T-cell (primary cell): ENCODE measurements around the gene ZNF14. TPM values are rescaled to one million over a fixed set of nuclear protein-coding genes. Genes with fewer than 3 reads are reported as not detected.
A peak's percentile ranks its signal among the peaks of the same experiment; 100 is the strongest.
"Not testable (repeated sequence)": the region's sequence is repeated elsewhere in the genome, so short reads cannot be mapped to it uniquely, and the experiment has no call there.

Experiments
- ATAC-seq, 4 experiments: fragments of 200-7000 bp in 3 of 4; fragments of 150-1000 bp in 1 of 4; cut with Tn5 transposase; replicated peaks in 1 of 4; 1 replicate in 3 of 4; 2 replicates in 1 of 4; pipeline ENCODE4 v1.10.0; 2021; ENCODE audit warnings: moderate library complexity in 3 of 4, mild to moderate bottlenecking in 2 of 4, moderate number of reproducible peaks in 1 of 4
- CTCF ChIA-PET, 2 donors: fragments of 300-600 bp; sonication (Branson Sonifier 250); formaldehyde crosslinking; loops; one replicate each; lab custom pipeline; 2022; ENCODE audit warnings: antibody characterized with exemption in 2 of 2; lab: Charles Lee
- POLR2A ChIA-PET, 2 donors: fragments of 300-600 bp; sonication (Branson Sonifier 250); formaldehyde crosslinking; loops; one replicate each; lab custom pipeline; 2022; ENCODE audit warnings: antibody characterized with exemption in 2 of 2; lab: Charles Lee
- DNase-seq, 35 experiments: peaks; one replicate each; pipeline versions ENCODE4 v3.0.0 to v3.0.0-alpha.2; 2013 to 2023
- H3K27ac ChIP-seq: one replicate; pipeline ENCODE4 v1.5.1; 2013; ENCODE audit warnings: low read length
- H3K27me3 ChIP-seq, 2 experiments: replicated peaks in 1 of 2; 1 replicate in 1 of 2; 2 replicates in 1 of 2; pipeline versions ENCODE4 v1.6.1 to v1.7.0; 2013; ENCODE audit warnings: low read length in 1 of 2, mixed read lengths in 1 of 2; ENCODE audit not compliant: control insufficient read depth in 2 of 2, insufficient read depth in 2 of 2; ENCODE audit errors: extremely low read depth in 1 of 2
- H3K36me3 ChIP-seq, 2 donors: 1 replicate in 1 of 2; 2 replicates in 1 of 2; pipeline versions ENCODE4 v1.6.1 to v1.7.0; 2013; ENCODE audit warnings: low read length in 1 of 2; ENCODE audit not compliant: control insufficient read depth in 2 of 2, insufficient read depth in 1 of 2; ENCODE audit errors: extremely low read depth in 1 of 2
- H3K4me1 ChIP-seq, 2 experiments: 1 replicate in 1 of 2; 2 replicates in 1 of 2; pipeline versions ENCODE4 v1.6.1 to v1.7.0; 2013; ENCODE audit warnings: low read length in 2 of 2, mixed read lengths in 1 of 2; ENCODE audit not compliant: insufficient read depth in 2 of 2, control insufficient read depth in 1 of 2; ENCODE audit errors: extremely low read depth in 1 of 2
- H3K4me3 ChIP-seq, 2 donors: 1 replicate in 1 of 2; 2 replicates in 1 of 2; pipeline versions ENCODE4 v1.5.1 to v1.7.0; 2013; ENCODE audit warnings: mild to moderate bottlenecking in 2 of 2, low read length in 1 of 2, moderate library complexity in 1 of 2; ENCODE audit not compliant: control insufficient read depth in 1 of 2; ENCODE audit errors: extremely low read depth in 1 of 2
- H3K9me3 ChIP-seq: 2 replicates; pipeline ENCODE4 v1.7.0; 2013
- H3K27ac Mint-ChIP-seq, 2 donors: one replicate each; pipeline ENCODE4 v1.8.0; 2020 to 2021; ENCODE audit warnings: mild to moderate bottlenecking in 2 of 2, mixed read lengths in 2 of 2
- H3K27me3 Mint-ChIP-seq, 2 donors: one replicate each; pipeline ENCODE4 v1.8.0; 2021 to 2022; ENCODE audit warnings: mixed read lengths in 2 of 2
- H3K36me3 Mint-ChIP-seq: one replicate; pipeline ENCODE4 v1.8.0; 2021; ENCODE audit warnings: mixed read lengths
- H3K4me1 Mint-ChIP-seq, 3 donors: one replicate each; pipeline ENCODE4 v1.8.0; 2020 to 2022; ENCODE audit warnings: mixed read lengths in 3 of 3, mild to moderate bottlenecking in 1 of 3
- H3K4me3 Mint-ChIP-seq, 3 donors: one replicate each; pipeline ENCODE4 v1.8.0; 2020 to 2022; ENCODE audit warnings: mild to moderate bottlenecking in 3 of 3, mixed read lengths in 3 of 3, moderate library complexity in 3 of 3
- H3K9me3 Mint-ChIP-seq, 3 donors: one replicate each; pipeline ENCODE4 v1.8.0; 2020 to 2022; ENCODE audit warnings: mixed read lengths in 3 of 3
- WGBS: methylation state at CpG from one replicate; pipeline ENCODE4 v1.1.5; 2013; ENCODE audit warnings: missing lambda C conversion rate; ENCODE audit not compliant: insufficient coverage; 5-methylcytosine and 5-hydroxymethylcytosine counted together
- total RNA-seq, 35 experiments: library from RNA in 6 of 35; stranded (reverse) in 6 of 35; fragments of 120-200 nt in 1 of 35; gene quantifications; one replicate each; pipeline versions ENCODE4 v1.2.1 to v1.2.4 and lab custom pipeline; 2013 to 2026

Gene ZNF14
- total RNA-seq, result 10 to 100 TPM; 19.4 to 27.7 (median 21.7) TPM
- 20.2 TPM for total RNA-seq (2013)
- total RNA-seq (lab: John Stamatoyannopoulos, UW), result 17.6 to 116 (median 73.5) reads per million in 29 experiments

- H3K36me3 Mint-ChIP-seq, result peaks cover 41% of the 10 kb centered on the region
- ATAC-seq, result peak; percentile 99 to 100 (median 100)
- WGBS, result under 1% methylated on average over 58 of the region's 61 CpGs
- H3K9me3 ChIP-seq, result no peaks in the 10 kb centered on the region
- H3K36me3 ChIP-seq, result peaks cover 10 to 19% of the 10 kb centered on the region in 2 donors
- peaks cover 5 to 23% of the 10 kb centered on the region in 2 experiments for H3K4me1 ChIP-seq
- DNase-seq, result peak; percentile 79 to 94 (median 88)
- H3K27me3 Mint-ChIP-seq, result no peaks in the 10 kb centered on the region
- no peaks in the 10 kb centered on the region for H3K27me3 ChIP-seq
- ChIA-PET CTCF (interaction anchor here in 1 of 2 donors (1.1 kb wide), 1 partner anchor 89 kb away, joined by 5 read pairs; the partner anchor contains the start of gene ZNF506), POLR2A (interaction anchor here (0.5 to 2.4 kb wide), 8 partner anchors 11 to 347 kb away, joined by 3 to 14 read pairs (median 3); partner anchors contain the start of gene ZNF506 (in 1 of the 2))
- H3K27ac ChIP-seq, result peak within 1 kb of the TSS; percentile 78
- H3K4me3 ChIP-seq, result peak within 1 kb of the TSS; percentile 88 to 93
- H3K4me3 Mint-ChIP-seq, result peak within 1 kb of the TSS; percentile 93 to 99 (median 94)
- H3K27ac Mint-ChIP-seq, result peak within 1 kb of the TSS; percentile 95 to 97
- H3K4me1 Mint-ChIP-seq, result peaks cover 27 to 34% (median 27%) of the 10 kb centered on the region in 3 donors
- H3K9me3 Mint-ChIP-seq, result peaks cover 0 to 12% (median 7%) of the 10 kb centered on the region in 3 donors
These were observed at the start of gene ZNF14 for GRCh38 chr19:19732579-19733501. Gene ZNF14, minus strand, starts transcription at chr19:19733112. Its CDS starts 154 bp downstream, at chr19:19732958.

DNA sequence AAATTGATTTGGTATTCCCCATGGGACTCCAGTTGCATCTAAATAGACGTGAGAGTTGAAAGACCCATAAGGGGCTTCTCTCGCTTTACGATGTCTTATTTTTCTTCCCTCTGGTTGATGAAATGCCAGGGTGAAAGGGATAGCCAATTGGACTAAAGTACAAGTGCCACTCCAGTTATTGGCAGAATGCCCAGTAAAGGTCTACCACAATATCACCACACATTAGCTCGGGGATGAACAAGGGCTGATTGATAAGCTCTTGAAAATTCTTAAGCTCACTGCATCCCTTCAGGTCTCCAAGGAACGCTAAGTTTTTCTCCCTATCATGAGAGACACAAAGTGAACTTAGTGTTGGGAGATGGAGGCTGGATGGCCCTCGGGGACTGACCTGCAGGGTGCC, 48.9 kb upstream of the ZNF14 start:
- H3K27me3 Mint-ChIP-seq, H3K27ac ChIP-seq, DNase-seq, H3K27me3 ChIP-seq, H3K9me3 Mint-ChIP-seq, H3K9me3 ChIP-seq, H3K4me3 Mint-ChIP-seq, H3K4me3 ChIP-seq, CTCF ChIA-PET, ATAC-seq, H3K27ac Mint-ChIP-seq: not testable (repeated sequence)
- POLR2A ChIA-PET, result interaction anchor here (0.6 kb wide), 2 partner anchors 37 to 52 kb away, joined by 4 to 5 read pairs; no protein-coding TSS in a partner anchor
- 100% methylated on average over 1 of the region's 6 CpGs for WGBS
- peaks cover 65 to 72% (median 69%) of the 10 kb centered on the region in 3 donors for H3K4me1 Mint-ChIP-seq
- Histone ChIP-seq H3K4me1 (peaks cover 12 to 13% of the 10 kb centered on the region in 2 experiments), H3K36me3 (peaks cover 7 to 10% of the 10 kb centered on the region in 2 donors)
- peaks cover 62% of the 10 kb centered on the region for H3K36me3 Mint-ChIP-seq

- Histone ChIP-seq H3K27ac (no peak overlapping the region), H3K36me3 (peaks cover 0 to 7% of the 10 kb centered on the region in 2 donors), H3K27me3 (no peaks in the 10 kb centered on the region), H3K4me1 (peaks cover 17 to 22% of the 10 kb centered on the region in 2 experiments), H3K4me3 (no peak overlapping the region), H3K9me3 (no peaks in the 10 kb centered on the region)
- Mint-ChIP-seq H3K27ac (peak overlapping the region in 1 of 2 donors; percentile 66), H3K9me3 (no peaks in the 10 kb centered on the region), H3K4me1 (peaks cover 60 to 75% (median 73%) of the 10 kb centered on the region in 3 donors), H3K27me3 (no peaks in the 10 kb centered on the region), H3K4me3 (peak overlapping the region; percentile 86 to 98 (median 92)), H3K36me3 (peaks cover 34% of the 10 kb centered on the region)
- ChIA-PET CTCF (interaction anchor here in 1 of 2 donors (0.6 kb wide), 1 partner anchor 11 kb away, joined by 8 read pairs; no protein-coding TSS in a partner anchor), POLR2A (no interaction called here)
- DNase-seq (no peak), ATAC-seq (no peak)
- no CpG with 5 or more reads among the region's 2 CpGs for WGBS
These were observed 45.8 kb upstream of the ZNF14 start for GRCh38 chr19:19778666-19779065.

DNA sequence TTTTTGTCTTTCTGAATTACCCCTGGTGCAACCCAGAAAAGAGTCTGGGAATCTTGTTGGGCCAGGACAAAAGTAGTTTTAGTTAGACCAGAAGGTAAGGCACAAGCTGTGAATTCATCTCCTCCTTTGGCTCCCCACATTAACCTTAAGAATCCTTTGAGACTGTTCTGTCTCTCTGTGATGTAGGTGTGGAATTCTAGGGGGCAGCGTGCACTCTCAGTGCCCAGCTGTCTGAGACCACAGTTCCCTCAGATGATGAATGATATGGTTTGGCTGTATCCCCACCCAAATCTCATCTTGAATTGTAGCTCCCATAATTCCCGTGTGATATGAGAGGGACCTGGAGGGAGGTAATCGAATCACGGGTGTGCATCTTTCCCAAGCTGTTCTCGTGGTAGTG, 44.8 kb upstream of the ZNF14 start:
- Histone ChIP-seq H3K4me3 (peak overlapping the region in 1 of 2 donors; percentile 38), H3K27me3 (no peaks in the 10 kb centered on the region), H3K9me3 (no peaks in the 10 kb centered on the region), H3K27ac (peak overlapping the region; percentile 18), H3K4me1 (peaks cover 17 to 22% of the 10 kb centered on the region in 2 experiments), H3K36me3 (peaks cover 0 to 7% of the 10 kb centered on the region in 2 donors)
- CTCF ChIA-PET, result no interaction called here
- no peaks in the 10 kb centered on the region for H3K27me3 Mint-ChIP-seq
- POLR2A ChIA-PET, result interaction anchor here in 1 of 2 donors (0.6 kb wide), 1 partner anchor 88 kb away, joined by 3 read pairs; the partner anchor contains the start of gene ZNF253
- H3K4me1 Mint-ChIP-seq, result peaks cover 53 to 71% (median 70%) of the 10 kb centered on the region in 3 donors
- H3K4me3 Mint-ChIP-seq, result peak overlapping the region; percentile 86 to 98 (median 92)
- DNase-seq (no peak), ATAC-seq (no peak)
- peak overlapping the region; percentile 24 to 85 for H3K27ac Mint-ChIP-seq
- H3K36me3 Mint-ChIP-seq, result peaks cover 33% of the 10 kb centered on the region
- no CpG with 5 or more reads among the region's 5 CpGs for WGBS
- H3K9me3 Mint-ChIP-seq, result no peaks in the 10 kb centered on the region

- Histone ChIP-seq H3K4me1 (peaks cover 17 to 20% of the 10 kb centered on the region in 2 experiments), H3K27me3 (no peaks in the 10 kb centered on the region), H3K9me3 (no peaks in the 10 kb centered on the region), H3K36me3 (peaks cover 0 to 7% of the 10 kb centered on the region in 2 donors), H3K4me3 (peak overlapping the region; percentile 87 to 88), H3K27ac (peak overlapping the region; percentile 48)
- ChIA-PET CTCF (interaction anchor here in 1 of 2 donors (0.8 to 1.7 kb wide), 5 partner anchors 14 to 124 kb away, joined by 3 to 11 read pairs (median 5); partner anchors contain the start of genes ZNF253, ZNF506 and ZNF93), POLR2A (interaction anchor here (0.5 to 2.1 kb wide), 7 partner anchors 41 to 108 kb away, joined by 3 to 26 read pairs (median 3); partner anchors contain the start of genes ZNF253 (in 1 of the 2) and ZNF506 (in 1 of the 2))
- ATAC-seq (peak; percentile 99 to 100 (median 99)), DNase-seq (peak; percentile 80 to 94 (median 90))
- Mint-ChIP-seq H3K4me3 (peak overlapping the region; percentile 86 to 98 (median 92)), H3K4me1 (peaks cover 49 to 62% (median 61%) of the 10 kb centered on the region in 3 donors), H3K9me3 (no peaks in the 10 kb centered on the region), H3K36me3 (peaks cover 24% of the 10 kb centered on the region), H3K27me3 (no peaks in the 10 kb centered on the region), H3K27ac (peak overlapping the region; percentile 85 to 89)
- WGBS, result 0% methylated on average over 24 of the region's 36 CpGs
These were observed 43.5 kb upstream of the ZNF14 start for GRCh38 chr19:19776206-19777008.
